MM.1S (cell line): ENCODE results near the gene BCAT1.

Source experiments
- DNase-seq: peaks from one replicate; pipeline ENCODE4 v3.0.0-alpha.2; 2015
- H2AFZ ChIP-seq: fragments of 300-600 bp; sonication (generic); 2 replicates; pipeline ENCODE4 v1.6.0; 2016; ENCODE audit warnings: antibody characterized with exemption, low read length
- H3F3A ChIP-seq: fragments of 300-600 bp; sonication (generic); 2 replicates; pipeline ENCODE4 v1.6.1; 2016; ENCODE audit warnings: mild to moderate bottlenecking, antibody characterized with exemption, low read length, moderate library complexity, mixed read lengths; ENCODE audit not compliant: insufficient read depth
- H3K27ac ChIP-seq: fragments of 300-600 bp; sonication (generic); 2 replicates; pipeline ENCODE4 v1.5.1; 2016; ENCODE audit warnings: mild to moderate bottlenecking, low read length
- H3K27me3 ChIP-seq: fragments of 300-600 bp; sonication (generic); replicated peaks from 2 replicates; pipeline ENCODE4 v1.6.0; 2016; ENCODE audit warnings: low read length; ENCODE audit not compliant: insufficient read depth
- H3K36me3 ChIP-seq: fragments of 300-600 bp; sonication (generic); replicated peaks from 2 replicates; pipeline ENCODE4 v1.6.1; 2016; ENCODE audit warnings: mild to moderate bottlenecking, low read length, mixed read lengths; ENCODE audit not compliant: insufficient read depth
- H3K4me1 ChIP-seq: fragments of 300-600 bp; sonication (generic); 2 replicates; pipeline ENCODE4 v1.6.1; 2016; ENCODE audit warnings: low read length, mixed read lengths
- H3K4me2 ChIP-seq: fragments of 300-600 bp; sonication (generic); 2 replicates; pipeline ENCODE4 v1.6.0; 2016; ENCODE audit warnings: low read depth, low read length
- H3K4me3 ChIP-seq: fragments of 300-600 bp; sonication (generic); 2 replicates; pipeline ENCODE4 v1.5.1; 2016; ENCODE audit warnings: low read length, mixed read lengths
- H3K79me2 ChIP-seq: fragments of 300-600 bp; sonication (generic); 2 replicates; pipeline ENCODE4 v1.6.1; 2016; ENCODE audit warnings: mixed run types, low read length, mixed read lengths
- H3K9ac ChIP-seq: fragments of 300-600 bp; sonication (generic); 2 replicates; pipeline ENCODE4 v1.6.1; 2016; ENCODE audit warnings: low read length, mixed read lengths
- H3K9me2 ChIP-seq: fragments of 300-600 bp; sonication (generic); replicated peaks from 2 replicates; pipeline ENCODE4 v1.6.1; 2016; ENCODE audit warnings: mild to moderate bottlenecking, low read length, mixed read lengths; ENCODE audit not compliant: insufficient read depth
- H3K9me3 ChIP-seq: fragments of 300-600 bp; sonication (generic); replicated peaks from 2 replicates; pipeline ENCODE4 v1.6.1; 2016; ENCODE audit warnings: mild to moderate bottlenecking, low read length, mixed read lengths; ENCODE audit not compliant: insufficient read depth
- H4K20me1 ChIP-seq: fragments of 300-600 bp; sonication (generic); 2 replicates; pipeline ENCODE4 v1.6.1; 2016; ENCODE audit warnings: mild to moderate bottlenecking, low read length, moderate library complexity, mixed read lengths; ENCODE audit not compliant: insufficient read depth
- EZH2 ChIP-seq: fragments of 300-600 bp; sonication (generic); optimal IDR thresholded peaks from 2 replicates; pipeline ENCODE3; 2017; ENCODE audit warnings: low read depth, mild to moderate bottlenecking, antibody characterized with exemption, low read length, mixed read lengths
- EZH2phosphoT487 ChIP-seq: fragments of 300-600 bp; sonication (generic); IDR thresholded peaks from 2 replicates; pipeline ENCODE4 v1.6.1; 2018; ENCODE audit warnings: antibody characterized with exemption, low read length
- TF ChIP-seq, protein P1 (sequence below): fragments of 300-600 bp; sonication (generic); IDR thresholded peaks from 2 replicates; pipeline ENCODE4 v1.5.1; 2016; ENCODE audit warnings: antibody characterized with exemption, low read length, mixed read lengths

The BCAT1 gene

DNA sequence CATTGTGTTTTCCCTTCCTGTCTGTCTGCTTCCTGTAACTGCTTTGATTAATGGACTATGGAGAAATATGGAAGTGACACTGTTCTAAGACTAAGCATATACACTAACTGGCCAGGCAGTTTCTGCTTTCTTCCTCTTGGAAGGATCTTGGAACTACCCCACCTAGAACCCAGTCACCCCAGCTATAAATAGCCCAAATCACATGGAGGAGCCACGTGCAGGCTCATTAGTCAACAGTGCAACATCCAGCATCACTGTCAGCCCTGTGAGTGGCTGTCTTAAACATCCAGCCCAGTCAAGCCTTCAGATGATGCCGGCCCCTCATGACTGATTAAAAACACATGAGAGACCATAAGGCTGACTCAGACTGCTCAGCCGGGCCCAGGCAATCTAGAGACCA lies 39.2 kb downstream of the BCAT1 start:
- H4K20me1 ChIP-seq = no peaks in the 10 kb centered on the region
- H3K9ac ChIP-seq = no peak overlapping the region
- no peak overlapping the region for H3K4me3 ChIP-seq
- no peaks in the 10 kb centered on the region for H3K4me1 ChIP-seq
- no peak overlapping the region for H3K4me2 ChIP-seq
- no peaks in the 10 kb centered on the region for H3K9me2 ChIP-seq
- DNase-seq = no peak
- no peaks in the 10 kb centered on the region for H3K9me3 ChIP-seq
- H3K79me2 ChIP-seq = no peaks in the 10 kb centered on the region
- no peaks in the 10 kb centered on the region for H3K36me3 ChIP-seq
- H2AFZ ChIP-seq = no peak overlapping the region
- no peaks in the 10 kb centered on the region for H3K27me3 ChIP-seq
- TF ChIP-seq EZH2phosphoT487 (no peak), EZH2 (no peak)
- TF ChIP-seq, protein P1, sequence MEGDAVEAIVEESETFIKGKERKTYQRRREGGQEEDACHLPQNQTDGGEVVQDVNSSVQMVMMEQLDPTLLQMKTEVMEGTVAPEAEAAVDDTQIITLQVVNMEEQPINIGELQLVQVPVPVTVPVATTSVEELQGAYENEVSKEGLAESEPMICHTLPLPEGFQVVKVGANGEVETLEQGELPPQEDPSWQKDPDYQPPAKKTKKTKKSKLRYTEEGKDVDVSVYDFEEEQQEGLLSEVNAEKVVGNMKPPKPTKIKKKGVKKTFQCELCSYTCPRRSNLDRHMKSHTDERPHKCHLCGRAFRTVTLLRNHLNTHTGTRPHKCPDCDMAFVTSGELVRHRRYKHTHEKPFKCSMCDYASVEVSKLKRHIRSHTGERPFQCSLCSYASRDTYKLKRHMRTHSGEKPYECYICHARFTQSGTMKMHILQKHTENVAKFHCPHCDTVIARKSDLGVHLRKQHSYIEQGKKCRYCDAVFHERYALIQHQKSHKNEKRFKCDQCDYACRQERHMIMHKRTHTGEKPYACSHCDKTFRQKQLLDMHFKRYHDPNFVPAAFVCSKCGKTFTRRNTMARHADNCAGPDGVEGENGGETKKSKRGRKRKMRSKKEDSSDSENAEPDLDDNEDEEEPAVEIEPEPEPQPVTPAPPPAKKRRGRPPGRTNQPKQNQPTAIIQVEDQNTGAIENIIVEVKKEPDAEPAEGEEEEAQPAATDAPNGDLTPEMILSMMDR = no peak
- no peak overlapping the region for H3K27ac ChIP-seq
- H3F3A ChIP-seq = no peaks in the 10 kb centered on the region

DNA sequence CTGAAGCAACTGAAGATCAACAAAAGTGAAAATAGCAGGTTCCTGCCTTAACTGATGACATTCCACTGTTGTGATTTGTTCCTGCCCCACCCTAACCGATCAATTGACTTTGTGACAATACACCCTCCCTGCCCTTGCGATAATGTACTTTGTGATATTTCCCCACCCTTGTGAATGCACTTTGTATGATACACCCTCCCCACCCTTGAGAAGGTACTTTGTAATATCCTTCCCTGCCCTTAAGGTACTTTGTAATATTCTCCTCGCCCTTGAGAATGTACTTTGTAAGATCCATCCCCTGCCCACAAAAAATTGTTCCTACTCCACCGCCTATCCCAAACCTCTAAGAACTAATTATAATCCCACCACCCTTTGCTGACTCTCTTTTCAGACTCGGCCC lies 41.4 kb downstream of the BCAT1 start:
- Histone ChIP-seq H4K20me1 (no peaks in the 10 kb centered on the region), H3K79me2 (no peaks in the 10 kb centered on the region), H3K4me1 (no peaks in the 10 kb centered on the region), H3K4me2 (no peak overlapping the region), H3K9ac (no peak overlapping the region), H3K9me2 (no peaks in the 10 kb centered on the region), H3K27me3 (no peaks in the 10 kb centered on the region), H3F3A (no peaks in the 10 kb centered on the region), H3K36me3 (no peaks in the 10 kb centered on the region), H3K4me3 (no peak overlapping the region), H3K27ac (no peak overlapping the region), H3K9me3 (no peaks in the 10 kb centered on the region), H2AFZ (no peak overlapping the region)
- no peak for DNase-seq
- TF ChIP-seq EZH2phosphoT487 (no peak), EZH2 (no peak)
- TF ChIP-seq, protein P1 = no peak

DNA sequence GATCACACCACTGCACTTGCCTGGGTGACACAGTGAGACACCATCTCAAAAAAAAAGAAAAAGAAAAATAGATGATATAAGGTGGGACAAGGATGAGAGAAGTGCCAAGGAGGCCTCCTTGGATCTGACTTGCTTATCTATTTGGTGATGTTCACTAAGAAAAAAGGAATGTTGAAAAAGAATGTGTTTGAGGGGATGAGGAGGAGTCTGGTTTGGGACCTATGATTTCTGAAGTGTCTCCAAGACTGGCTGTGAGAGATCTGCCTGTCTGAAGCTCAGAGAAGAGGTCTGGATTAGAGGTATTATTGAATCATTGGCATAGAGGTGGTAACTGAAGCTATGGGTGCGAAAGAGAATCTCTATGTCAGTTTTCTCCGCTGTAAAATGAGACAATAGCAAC lies 42.8 kb downstream of the BCAT1 start:
- Histone ChIP-seq H3K36me3 (no peaks in the 10 kb centered on the region), H3K4me3 (no peak overlapping the region), H3K9ac (no peak overlapping the region), H3K79me2 (no peaks in the 10 kb centered on the region), H3K9me3 (no peaks in the 10 kb centered on the region), H3K9me2 (no peaks in the 10 kb centered on the region), H3K4me2 (no peak overlapping the region), H2AFZ (no peak overlapping the region), H3K4me1 (no peaks in the 10 kb centered on the region), H4K20me1 (no peaks in the 10 kb centered on the region), H3K27me3 (no peaks in the 10 kb centered on the region), H3K27ac (no peak overlapping the region), H3F3A (no peaks in the 10 kb centered on the region)
- TF ChIP-seq, protein P1 = no peak
- TF ChIP-seq EZH2phosphoT487 (no peak), EZH2 (no peak)
- no peak for DNase-seq
